ENCODE results near the gene AKR1A1.

GRCh38 chr1:45535988-45536766 lies 14.4 kb upstream of the AKR1A1 start:
- TF ChIP-seq, protein P1, sequence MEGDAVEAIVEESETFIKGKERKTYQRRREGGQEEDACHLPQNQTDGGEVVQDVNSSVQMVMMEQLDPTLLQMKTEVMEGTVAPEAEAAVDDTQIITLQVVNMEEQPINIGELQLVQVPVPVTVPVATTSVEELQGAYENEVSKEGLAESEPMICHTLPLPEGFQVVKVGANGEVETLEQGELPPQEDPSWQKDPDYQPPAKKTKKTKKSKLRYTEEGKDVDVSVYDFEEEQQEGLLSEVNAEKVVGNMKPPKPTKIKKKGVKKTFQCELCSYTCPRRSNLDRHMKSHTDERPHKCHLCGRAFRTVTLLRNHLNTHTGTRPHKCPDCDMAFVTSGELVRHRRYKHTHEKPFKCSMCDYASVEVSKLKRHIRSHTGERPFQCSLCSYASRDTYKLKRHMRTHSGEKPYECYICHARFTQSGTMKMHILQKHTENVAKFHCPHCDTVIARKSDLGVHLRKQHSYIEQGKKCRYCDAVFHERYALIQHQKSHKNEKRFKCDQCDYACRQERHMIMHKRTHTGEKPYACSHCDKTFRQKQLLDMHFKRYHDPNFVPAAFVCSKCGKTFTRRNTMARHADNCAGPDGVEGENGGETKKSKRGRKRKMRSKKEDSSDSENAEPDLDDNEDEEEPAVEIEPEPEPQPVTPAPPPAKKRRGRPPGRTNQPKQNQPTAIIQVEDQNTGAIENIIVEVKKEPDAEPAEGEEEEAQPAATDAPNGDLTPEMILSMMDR (IDR thresholded peaks at IDR 0.05): no peak
- TF ChIP-seq POLR2A (IDR thresholded peaks at IDR 0.05): no peak
